GM12878 (cell line): ENCODE measurements around the gene PLOD2. TPM values are rescaled to one million over a fixed set of nuclear protein-coding genes. Genes with fewer than 3 reads are reported as not detected.

Experiments
- ATAC-seq: fragments of 200-7000 bp; cut with Tn5 transposase; 3 replicates; pipeline ENCODE4 v1.9.1; 2020; ENCODE audit warnings: mild to moderate bottlenecking, moderate library complexity
- BruUV-seq: library from RNA; stranded (reverse); fragments of 400-500 nt; replicated peaks from 2 replicates; lab custom pipeline; 2021; lab: Mats Ljungman, UMichigan
- CTCF ChIA-PET: fragments of 300-600 bp; sonication (Branson Sonifier 250); formaldehyde crosslinking; extraction: SDS; loops from one replicate; lab custom pipeline; 2021; ENCODE audit warnings: inconsistent platforms; lab: Yijun Ruan, JAX
- POLR2A ChIA-PET: fragments of 350-600 bp; formaldehyde crosslinking; extraction: SDS; loops from one replicate; lab custom pipeline; 2021; ENCODE audit warnings: inconsistent platforms; lab: Charles Lee
- RAD21 ChIA-PET: fragments of 300-600 bp; sonication (Branson Sonifier 250); formaldehyde crosslinking; loops from one replicate; lab custom pipeline; 2023; ENCODE audit warnings: antibody characterized with exemption; ENCODE audit not compliant: unreplicated experiment; lab: Charles Lee
- SMC1A ChIA-PET: fragments of 300-600 bp; sonication (Branson Sonifier 250); formaldehyde crosslinking; loops from one replicate; lab custom pipeline; 2023; ENCODE audit not compliant: unreplicated experiment, uncharacterized antibody; lab: Charles Lee
- DNase-seq: peaks from one replicate; pipeline ENCODE4 v3.0.0-alpha.2; 2011; ENCODE audit warnings: low read depth, low spot score
- FAIRE-seq: peaks from 3 replicates; lab custom pipeline; 2011; peaks lifted over from hg19 to GRCh38; lab: Jason Lieb, UNC
- H2AFZ ChIP-seq: 2 replicates; pipeline ENCODE4 v1.6.0; 2011; ENCODE audit warnings: low read depth, low read length, control low read depth; ENCODE audit not compliant: control insufficient read depth
- H3K27ac ChIP-seq: 2 replicates; pipeline ENCODE4 v1.5.1; 2011; ENCODE audit warnings: control low read depth; ENCODE audit not compliant: control insufficient read depth, insufficient read depth
- H3K27me3 ChIP-seq, 2 experiments: replicated peaks in 1 of 2; 2 replicates each; pipeline versions ENCODE4 v1.6.0 to v1.6.1; 2011; ENCODE audit warnings: low read length in 1 of 2; ENCODE audit not compliant: control insufficient read depth in 2 of 2, insufficient read depth in 2 of 2
- H3K36me3 ChIP-seq, 2 experiments: 2 replicates each; pipeline ENCODE4 v1.5.1; 2011; ENCODE audit warnings: low read length in 1 of 2; ENCODE audit not compliant: control insufficient read depth in 2 of 2, insufficient read depth in 2 of 2
- H3K4me1 ChIP-seq: 2 replicates; pipeline ENCODE4 v1.6.1; 2011; ENCODE audit warnings: mild to moderate bottlenecking, low read length, moderate library complexity, mixed read lengths; ENCODE audit not compliant: control insufficient read depth, insufficient read depth
- H3K4me2 ChIP-seq: 2 replicates; pipeline ENCODE4 v1.6.0; 2011; ENCODE audit warnings: control low read depth; ENCODE audit not compliant: control insufficient read depth, insufficient read depth
- H3K4me3 ChIP-seq: fragments of 200-600 bp; sonication (generic); 2 replicates; pipeline ENCODE4 v1.5.1; 2016
- H3K79me2 ChIP-seq: 2 replicates; pipeline ENCODE4 v1.6.0; 2011; ENCODE audit warnings: low read length; ENCODE audit not compliant: control insufficient read depth, insufficient read depth
- H3K9ac ChIP-seq: 2 replicates; pipeline ENCODE4 v1.8.0; 2011; ENCODE audit warnings: low read length, control low read depth, mixed read lengths; ENCODE audit not compliant: control insufficient read depth, insufficient read depth
- H3K9me3 ChIP-seq: replicated peaks from 3 replicates; pipeline ENCODE4 v1.5.1; 2011; ENCODE audit warnings: mild to moderate bottlenecking, low read length; ENCODE audit not compliant: control insufficient read depth, insufficient read depth
- H4K20me1 ChIP-seq: 2 replicates; pipeline ENCODE4 v1.6.0; 2011; ENCODE audit not compliant: control insufficient read depth, insufficient read depth
- CEBPB ChIP-seq, 2 experiments: fragments of 150-350 bp in 1 of 2; IDR thresholded peaks; 2 replicates each; pipeline ENCODE4 v1.6.1; 2012 to 2014; ENCODE audit warnings: low read depth in 2 of 2, low read length in 2 of 2, borderline replicate concordance in 1 of 2, inconsistent platforms in 1 of 2
- CEBPZ ChIP-seq: fragments of 150-350 bp; IDR thresholded peaks from 2 replicates; pipeline ENCODE4 v1.6.1; 2016; ENCODE audit warnings: low read depth, low read length
- IRF5 ChIP-seq: fragments of 450-650 bp; IDR thresholded peaks from 2 replicates; pipeline ENCODE4 v1.6.1; 2017; ENCODE audit warnings: borderline replicate concordance
- KAT2A ChIP-seq: conservative IDR thresholded peaks from 2 replicates; pipeline ENCODE4 v1.6.1; 2011; ENCODE audit warnings: low read depth, low read length; ENCODE audit not compliant: control insufficient read depth
- MEF2B ChIP-seq: fragments of 450-650 bp; IDR thresholded peaks from 2 replicates; pipeline ENCODE4 v1.6.1; 2018; ENCODE audit warnings: mild to moderate bottlenecking, moderate library complexity; ENCODE audit not compliant: partially characterized antibody, poor library complexity, severe bottlenecking
- MTA2 ChIP-seq: fragments of 450-650 bp; IDR thresholded peaks from 2 replicates; pipeline ENCODE4 v1.6.1; 2016; ENCODE audit warnings: low read depth, mild to moderate bottlenecking, moderate library complexity
- NFYB ChIP-seq: IDR thresholded peaks from 2 replicates; pipeline ENCODE4 v1.6.1; 2011; ENCODE audit warnings: low read depth, mild to moderate bottlenecking, low read length, improper control_type of control experiment, moderate library complexity; ENCODE audit not compliant: insufficient read depth
- NR2F1 ChIP-seq: fragments of 450-650 bp; conservative IDR thresholded peaks from 2 replicates; pipeline ENCODE4 v1.6.1; 2017; ENCODE audit warnings: mild to moderate bottlenecking
- ZNF622 ChIP-seq: fragments of 450-650 bp; IDR thresholded peaks from 2 replicates; pipeline ENCODE4 v1.6.1; 2017; ENCODE audit warnings: mild to moderate bottlenecking, inconsistent platforms
- ZSCAN29 ChIP-seq: fragments of 450-650 bp; IDR thresholded peaks from 2 replicates; pipeline ENCODE4 v1.6.1; 2017; ENCODE audit warnings: mild to moderate bottlenecking, moderate library complexity
- WGBS: methylation state at CpG from one replicate; pipeline ENCODE4 v1.1.6; 2016; ENCODE audit warnings: low lambda C conversion rate; ENCODE audit not compliant: insufficient replicate concordance, insufficient coverage; ENCODE audit errors: missing lambda C conversion rate; 5-methylcytosine and 5-hydroxymethylcytosine counted together
- in situ Hi-C: fragments of 300-500 bp; cut with MboI; formaldehyde crosslinking; loops from 9 replicates; pipeline ENCODE4 v1.14.3; 2018; ENCODE audit warnings: mixed read lengths
- intact Hi-C: fragments of 100-400 bp; cut with micrococcal nuclease; formaldehyde crosslinking; loops from one replicate; pipeline ENCODE4 v1.14.2; 2022; ENCODE audit not compliant: unreplicated experiment
- polyA plus RNA-seq, 11 experiments: library from polyadenylated mRNA; depleted of rRNA in 4 of 11; unstranded in 6 of 11; stranded (reverse) in 5 of 11; fragments of >200 nt; fragmentation: Nextera tagmentation in 4 of 11; fragmentation: Illumina TruSeq in 1 of 11; extraction: Ambion mirVana in 4 of 11; extraction: Trizol in 1 of 11; gene quantifications; 1 replicate in 1 of 11; 2 replicates in 10 of 11; pipeline versions ENCODE4 v1.2.1 to v1.2.3, GENCODE V29; 2011 to 2016; ENCODE audit warnings: inconsistent platforms in 2 of 11, missing spikeins in 2 of 11, low read depth in 1 of 11
- total RNA-seq, 4 experiments: library from RNA; depleted of rRNA in 3 of 4; stranded (reverse); fragments of >200 nt in 3 of 4; fragmentation: Illumina TruSeq in 1 of 4; extraction: Trizol in 1 of 4; gene quantifications; 2 replicates each; pipeline versions ENCODE4 v1.2.1 to v1.2.3, GENCODE V29; 2013 to 2021
- TF ChIP-seq, protein P1 (sequence below): fragments of 450-650 bp; IDR thresholded peaks from 2 replicates; pipeline ENCODE4 v1.6.1; 2018; ENCODE audit warnings: mild to moderate bottlenecking, low read depth, moderate library complexity; ENCODE audit not compliant: partially characterized antibody
- TF ChIP-seq, protein P2 (sequence below): fragments of 150-350 bp; IDR thresholded peaks from 2 replicates; pipeline ENCODE4 v1.6.1; 2014; ENCODE audit warnings: mild to moderate bottlenecking, low read depth, low read length

Gene PLOD2
- total and polyA plus RNA-seq, 10 of the 15 experiments (the other 5 are each of a cell fraction or from before 2014, with no cell fraction given), result 0.03 to 0.56 (median 0.33) TPM; not detected in 4

DNA sequence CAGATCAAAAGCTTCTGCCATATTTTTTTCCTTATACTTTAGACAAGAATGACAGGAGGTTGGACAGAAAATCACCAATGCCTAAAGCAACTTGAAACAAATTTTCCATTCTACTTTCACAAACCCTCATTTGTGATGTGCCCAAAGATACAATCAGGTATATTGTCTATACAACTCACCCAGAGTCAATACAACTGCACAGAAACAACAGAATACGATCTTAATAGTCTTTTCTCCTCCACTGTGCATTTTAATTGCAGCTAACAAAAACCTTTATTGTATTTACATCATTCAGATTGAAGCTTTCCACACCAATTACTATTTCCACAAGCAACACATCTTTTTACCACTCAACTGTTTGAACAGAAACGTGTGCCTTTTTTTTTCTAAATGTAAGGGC lies 80.4 kb downstream of the PLOD2 start:
- Histone ChIP-seq H3K79me2 (no peaks in the 10 kb centered on the region), H3K9me3 (no peaks in the 10 kb centered on the region), H3K4me1 (no peaks in the 10 kb centered on the region), H3K27me3 (no peaks in the 10 kb centered on the region), H3K27ac (no peak overlapping the region), H4K20me1 (no peaks in the 10 kb centered on the region), H3K4me2 (no peak overlapping the region), H3K9ac (no peak overlapping the region), H3K4me3 (no peak overlapping the region), H3K36me3 (no peaks in the 10 kb centered on the region), H2AFZ (no peak overlapping the region)
- TF ChIP-seq MEF2B (no peak), ZSCAN29 (no peak), IRF5 (no peak), KAT2A (no peak), ZNF622 (no peak), CEBPB (IDR thresholded peaks at IDR 0.05; ENCODE audit: borderline replicate concordance in 1 of 2, low read depth in 2 of 2, low read length in 2 of 2) (no peak), CEBPZ (no peak), NR2F1 (no peak), NFYB (no peak), MTA2 (no peak)
- TF ChIP-seq, protein P1, sequence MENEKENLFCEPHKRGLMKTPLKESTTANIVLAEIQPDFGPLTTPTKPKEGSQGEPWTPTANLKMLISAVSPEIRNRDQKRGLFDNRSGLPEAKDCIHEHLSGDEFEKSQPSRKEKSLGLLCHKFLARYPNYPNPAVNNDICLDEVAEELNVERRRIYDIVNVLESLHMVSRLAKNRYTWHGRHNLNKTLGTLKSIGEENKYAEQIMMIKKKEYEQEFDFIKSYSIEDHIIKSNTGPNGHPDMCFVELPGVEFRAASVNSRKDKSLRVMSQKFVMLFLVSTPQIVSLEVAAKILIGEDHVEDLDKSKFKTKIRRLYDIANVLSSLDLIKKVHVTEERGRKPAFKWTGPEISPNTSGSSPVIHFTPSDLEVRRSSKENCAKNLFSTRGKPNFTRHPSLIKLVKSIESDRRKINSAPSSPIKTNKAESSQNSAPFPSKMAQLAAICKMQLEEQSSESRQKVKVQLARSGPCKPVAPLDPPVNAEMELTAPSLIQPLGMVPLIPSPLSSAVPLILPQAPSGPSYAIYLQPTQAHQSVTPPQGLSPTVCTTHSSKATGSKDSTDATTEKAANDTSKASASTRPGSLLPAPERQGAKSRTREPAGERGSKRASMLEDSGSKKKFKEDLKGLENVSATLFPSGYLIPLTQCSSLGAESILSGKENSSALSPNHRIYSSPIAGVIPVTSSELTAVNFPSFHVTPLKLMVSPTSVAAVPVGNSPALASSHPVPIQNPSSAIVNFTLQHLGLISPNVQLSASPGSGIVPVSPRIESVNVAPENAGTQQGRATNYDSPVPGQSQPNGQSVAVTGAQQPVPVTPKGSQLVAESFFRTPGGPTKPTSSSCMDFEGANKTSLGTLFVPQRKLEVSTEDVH, result no peak
- TF ChIP-seq, protein P2, sequence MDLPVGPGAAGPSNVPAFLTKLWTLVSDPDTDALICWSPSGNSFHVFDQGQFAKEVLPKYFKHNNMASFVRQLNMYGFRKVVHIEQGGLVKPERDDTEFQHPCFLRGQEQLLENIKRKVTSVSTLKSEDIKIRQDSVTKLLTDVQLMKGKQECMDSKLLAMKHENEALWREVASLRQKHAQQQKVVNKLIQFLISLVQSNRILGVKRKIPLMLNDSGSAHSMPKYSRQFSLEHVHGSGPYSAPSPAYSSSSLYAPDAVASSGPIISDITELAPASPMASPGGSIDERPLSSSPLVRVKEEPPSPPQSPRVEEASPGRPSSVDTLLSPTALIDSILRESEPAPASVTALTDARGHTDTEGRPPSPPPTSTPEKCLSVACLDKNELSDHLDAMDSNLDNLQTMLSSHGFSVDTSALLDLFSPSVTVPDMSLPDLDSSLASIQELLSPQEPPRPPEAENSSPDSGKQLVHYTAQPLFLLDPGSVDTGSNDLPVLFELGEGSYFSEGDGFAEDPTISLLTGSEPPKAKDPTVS, result no peak
- RAD21 ChIA-PET, result no interaction called here
- SMC1A ChIA-PET, result interaction anchor here (1.1 kb wide), 1 partner anchor 10 kb away, joined by 3 read pairs; no protein-coding TSS in a partner anchor
- in situ Hi-C loops, result no loop called here
- no TSS peak for BruUV-seq
- WGBS, result 0% methylated on average over 2 of the region's 2 CpGs
- no peak for DNase-seq
- CTCF ChIA-PET, result interaction anchor here (1.3 to 3.6 kb wide), 3 partner anchors 12 to 15 kb away, joined by 3 to 16 read pairs (median 7); no protein-coding TSS in a partner anchor
- intact Hi-C loops, result no loop called here
- POLR2A ChIA-PET, result no interaction called here
- ATAC-seq, result no peak
- no peak for FAIRE-seq
